SK-N-SH (cell line): ENCODE measurements around the gene GLDC. TPM values are rescaled to one million over a fixed set of nuclear protein-coding genes. Genes with fewer than 3 reads are reported as not detected.

Experiments
- CTCF ChIA-PET: fragments of 300-600, 350-600 bp; formaldehyde crosslinking; extraction: SDS; loops from one replicate; lab custom pipeline; 2021; lab: Yijun Ruan, JAX
- POLR2A ChIA-PET: fragments of 350-600 bp; sonication (Branson Sonifier 250); formaldehyde crosslinking; extraction: SDS; loops from one replicate; lab custom pipeline; 2020; ENCODE audit warnings: antibody characterized with exemption, inconsistent platforms; lab: Yijun Ruan, JAX
- DNase-seq: peaks from one replicate; pipeline ENCODE4 v3.0.0; 2012
- H2AFZ ChIP-seq: fragments of 200-600 bp; sonication (generic); 2 replicates; pipeline ENCODE4 v1.8.1; 2016; ENCODE audit warnings: antibody characterized with exemption, mild to moderate bottlenecking, low read depth
- H3F3A ChIP-seq: fragments of 200-600 bp; sonication (generic); replicated peaks from 2 replicates; pipeline ENCODE3; 2016; ENCODE audit warnings: antibody characterized with exemption, mild to moderate bottlenecking; ENCODE audit not compliant: insufficient read depth
- H3K27ac ChIP-seq, 2 experiments: fragments of 200-500 bp in 1 of 2; fragments of 200-600 bp in 1 of 2; sonication (Bioruptor generic) in 1 of 2; sonication (generic), shearing (Covaris generic) in 1 of 2; 2 replicates each; pipeline versions ENCODE4 v1.5.1 to v1.6.1; 2014 to 2016; ENCODE audit warnings: low read depth in 2 of 2, inconsistent platforms in 1 of 2, low read length in 1 of 2, mild to moderate bottlenecking in 1 of 2, mixed read lengths in 1 of 2
- H3K27me3 ChIP-seq: fragments of 200-600 bp; sonication (generic), shearing (Covaris generic); 2 replicates; pipeline ENCODE4 v1.6.1; 2016; ENCODE audit warnings: mixed run types; ENCODE audit not compliant: insufficient read depth
- H3K36me3 ChIP-seq, 2 experiments: fragments of 200-500 bp in 1 of 2; fragments of 200-600 bp in 1 of 2; sonication (Bioruptor generic) in 1 of 2; sonication (generic) in 1 of 2; replicated peaks in 1 of 2; 2 replicates each; pipeline versions ENCODE3 to v1.5.1; 2014 to 2016; ENCODE audit warnings: low read length in 1 of 2, mild to moderate bottlenecking in 1 of 2; ENCODE audit not compliant: insufficient read depth in 2 of 2, control insufficient read depth in 1 of 2
- H3K4me1 ChIP-seq, 2 experiments: fragments of 200-500 bp in 1 of 2; fragments of 200-600 bp in 1 of 2; sonication (Bioruptor generic) in 1 of 2; sonication (generic), shearing (Covaris generic) in 1 of 2; 2 replicates each; pipeline versions ENCODE4 v1.5.1 to v1.6.1; 2014 to 2016; ENCODE audit warnings: low read depth in 1 of 2, low read length in 1 of 2, mixed run types in 1 of 2; ENCODE audit not compliant: insufficient read depth in 2 of 2, control insufficient read depth in 1 of 2
- H3K4me2 ChIP-seq: fragments of 200-600 bp; sonication (generic), shearing (Covaris generic); 2 replicates; pipeline ENCODE4 v1.6.1; 2017; ENCODE audit warnings: mixed run types
- H3K4me3 ChIP-seq, 2 experiments: fragments of 200-500 bp in 1 of 2; fragments of 200-600 bp in 1 of 2; sonication (Bioruptor generic) in 1 of 2; sonication (generic), shearing (Covaris generic) in 1 of 2; 2 replicates each; pipeline versions ENCODE4 v1.5.1 to v1.8.1; 2014 to 2016; ENCODE audit warnings: low read depth in 2 of 2, inconsistent platforms in 1 of 2, low read length in 1 of 2, mild to moderate bottlenecking in 1 of 2, mixed read lengths in 1 of 2, moderate library complexity in 1 of 2
- H3K79me2 ChIP-seq: fragments of 200-600 bp; sonication (generic); 2 replicates; pipeline ENCODE4 v1.8.1; 2017; ENCODE audit warnings: mild to moderate bottlenecking; ENCODE audit not compliant: insufficient read depth
- H3K9ac ChIP-seq: fragments of 200-600 bp; sonication (generic); 2 replicates; pipeline ENCODE4 v1.6.1; 2017; ENCODE audit warnings: mixed run types
- H3K9me2 ChIP-seq: fragments of 200-600 bp; sonication (generic); 2 replicates; pipeline ENCODE4 v1.6.1; 2017; ENCODE audit warnings: mixed run types
- H3K9me3 ChIP-seq: fragments of 200-600 bp; sonication (generic); 2 replicates; pipeline ENCODE4 v1.6.1; 2017; ENCODE audit warnings: mixed run types, mild to moderate bottlenecking, moderate library complexity
- H4K20me1 ChIP-seq: fragments of 200-600 bp; sonication (generic); 2 replicates; pipeline ENCODE4 v1.6.1; 2017; ENCODE audit warnings: mild to moderate bottlenecking, mixed run types; ENCODE audit not compliant: insufficient read depth
- CTCF ChIP-seq: fragments of 200-600 bp; sonication (generic); IDR thresholded peaks from 2 replicates; pipeline ENCODE4 v1.6.1; 2017; ENCODE audit warnings: antibody characterized with exemption, mild to moderate bottlenecking, moderate library complexity
- EP300 ChIP-seq, 2 experiments: IDR thresholded peaks; 2 replicates each; pipeline versions ENCODE4 v1.4.0 to v1.6.1; 2012; ENCODE audit warnings: borderline replicate concordance in 1 of 2, low read depth in 1 of 2, low read length in 1 of 2
- FOXJ3 ChIP-seq: sonication (generic); formaldehyde crosslinking; IDR thresholded peaks from 2 replicates; pipeline ENCODE4 v1.5.1; 2020; ENCODE audit warnings: mild to moderate bottlenecking, missing genetic modification reagents
- JUND ChIP-seq: IDR thresholded peaks from 2 replicates; pipeline ENCODE4 v1.4.0; 2012
- MXI1 ChIP-seq: IDR thresholded peaks from 2 replicates; pipeline ENCODE4 v1.6.1; 2012; ENCODE audit warnings: mild to moderate bottlenecking, low read depth, low read length, improper control_type of control experiment
- PBX3 ChIP-seq: IDR thresholded peaks from 2 replicates; pipeline ENCODE4; 2012
- POLR2AphosphoS5 ChIP-seq: IDR thresholded peaks from 2 replicates; pipeline ENCODE4 v1.6.1; 2012; ENCODE audit warnings: low read depth, low read length
- RAD21 ChIP-seq: IDR thresholded peaks from 2 replicates; pipeline ENCODE4 v1.6.1; 2012; ENCODE audit warnings: mild to moderate bottlenecking, low read length
- RCOR1 ChIP-seq: fragments of 150-350 bp; IDR thresholded peaks from 2 replicates; pipeline ENCODE4 v1.6.1; 2017; ENCODE audit warnings: antibody characterized with exemption, low read length
- REST ChIP-seq: IDR thresholded peaks from 2 replicates; pipeline ENCODE4 v1.6.1; 2012; ENCODE audit warnings: mild to moderate bottlenecking, low read depth, low read length, moderate library complexity
- RFX5 ChIP-seq: IDR thresholded peaks from 2 replicates; pipeline ENCODE4 v1.6.1; 2012; ENCODE audit warnings: mild to moderate bottlenecking, improper control_type of control experiment, low read length
- SIN3A ChIP-seq: IDR thresholded peaks from 2 replicates; pipeline ENCODE4 v1.6.1; 2012; ENCODE audit warnings: low read depth, mild to moderate bottlenecking, low read length, moderate library complexity, borderline replicate concordance
- SMC3 ChIP-seq: IDR thresholded peaks from 2 replicates; pipeline ENCODE4 v1.6.1; 2012; ENCODE audit warnings: low read depth, low read length, improper control_type of control experiment
- TEAD4 ChIP-seq: IDR thresholded peaks from 2 replicates; pipeline ENCODE4 v1.4.0; 2012; ENCODE audit warnings: mild to moderate bottlenecking, borderline replicate concordance; ENCODE audit not compliant: insufficient read depth
- USF1 ChIP-seq: IDR thresholded peaks from 2 replicates; pipeline ENCODE4 v1.4.0; 2012; ENCODE audit warnings: low read depth, borderline replicate concordance
- WGBS: methylation state at CpG from one replicate; pipeline ENCODE4 v1.1.6; 2017; ENCODE audit warnings: low lambda C conversion rate; 5-methylcytosine and 5-hydroxymethylcytosine counted together
- polyA plus RNA-seq, 3 experiments: library from polyadenylated mRNA; depleted of rRNA; stranded (reverse); fragments of >200 nt; gene quantifications; 2 replicates each; pipeline ENCODE4 v1.2.3, GENCODE V29; 2012

GLDC gene
- polyA plus RNA-seq, 1 of the 3 experiments (the other 2 are of a cell fraction): 4.1 TPM

- TF ChIP-seq RAD21: no peak
- no peak for TF ChIP-seq MXI1
- TF ChIP-seq RCOR1: no peak
Measured at GRCh38 chr9:6631207-6631512, 14.4 kb downstream of the GLDC start (continued).

GRCh38 chr9:6630502-6631206, 14.9 kb downstream of the GLDC start:
- WGBS: 95% methylated on average over 8 of the region's 11 CpGs
- no peaks in the 10 kb centered on the region for H3K9me3 ChIP-seq
- no peaks in the 10 kb centered on the region for H3K4me1 ChIP-seq
- H3K4me2 ChIP-seq: no peak overlapping the region
- H3K36me3 ChIP-seq: no peaks in the 10 kb centered on the region
- DNase-seq: no peak
- no peaks in the 10 kb centered on the region for H3K9me2 ChIP-seq
- ChIA-PET POLR2A (no interaction called here), CTCF (no interaction called here)
- no peaks in the 10 kb centered on the region for H3F3A ChIP-seq
- no peaks in the 10 kb centered on the region for H4K20me1 ChIP-seq
- H3K27ac ChIP-seq: no peak overlapping the region
- H3K4me3 ChIP-seq: no peak overlapping the region
- H3K27me3 ChIP-seq: no peaks in the 10 kb centered on the region
- H2AFZ ChIP-seq: no peak overlapping the region
- no peak for TF ChIP-seq FOXJ3 (CRISPR knock-in tag)
- TF ChIP-seq REST: no peak
- no peak for TF ChIP-seq PBX3
- TF ChIP-seq MXI1: no peak
- TF ChIP-seq TEAD4: no peak
- TF ChIP-seq EP300 (IDR thresholded peaks at IDR 0.05; ENCODE audit: borderline replicate concordance in 1 of 2, low read depth in 1 of 2, low read length in 1 of 2): no peak
- no peak for TF ChIP-seq SMC3
- TF ChIP-seq CTCF: no peak
- TF ChIP-seq USF1: no peak
- no peak for TF ChIP-seq SIN3A
- no peak for TF ChIP-seq POLR2AphosphoS5
- TF ChIP-seq RFX5: no peak
- TF ChIP-seq RAD21: no peak
- TF ChIP-seq JUND: no peak
- no peak overlapping the region for H3K9ac ChIP-seq
- H3K79me2 ChIP-seq: no peaks in the 10 kb centered on the region
